Measurements from ENCODE around the gene PTPN6.

The PTPN6 gene

DNA sequence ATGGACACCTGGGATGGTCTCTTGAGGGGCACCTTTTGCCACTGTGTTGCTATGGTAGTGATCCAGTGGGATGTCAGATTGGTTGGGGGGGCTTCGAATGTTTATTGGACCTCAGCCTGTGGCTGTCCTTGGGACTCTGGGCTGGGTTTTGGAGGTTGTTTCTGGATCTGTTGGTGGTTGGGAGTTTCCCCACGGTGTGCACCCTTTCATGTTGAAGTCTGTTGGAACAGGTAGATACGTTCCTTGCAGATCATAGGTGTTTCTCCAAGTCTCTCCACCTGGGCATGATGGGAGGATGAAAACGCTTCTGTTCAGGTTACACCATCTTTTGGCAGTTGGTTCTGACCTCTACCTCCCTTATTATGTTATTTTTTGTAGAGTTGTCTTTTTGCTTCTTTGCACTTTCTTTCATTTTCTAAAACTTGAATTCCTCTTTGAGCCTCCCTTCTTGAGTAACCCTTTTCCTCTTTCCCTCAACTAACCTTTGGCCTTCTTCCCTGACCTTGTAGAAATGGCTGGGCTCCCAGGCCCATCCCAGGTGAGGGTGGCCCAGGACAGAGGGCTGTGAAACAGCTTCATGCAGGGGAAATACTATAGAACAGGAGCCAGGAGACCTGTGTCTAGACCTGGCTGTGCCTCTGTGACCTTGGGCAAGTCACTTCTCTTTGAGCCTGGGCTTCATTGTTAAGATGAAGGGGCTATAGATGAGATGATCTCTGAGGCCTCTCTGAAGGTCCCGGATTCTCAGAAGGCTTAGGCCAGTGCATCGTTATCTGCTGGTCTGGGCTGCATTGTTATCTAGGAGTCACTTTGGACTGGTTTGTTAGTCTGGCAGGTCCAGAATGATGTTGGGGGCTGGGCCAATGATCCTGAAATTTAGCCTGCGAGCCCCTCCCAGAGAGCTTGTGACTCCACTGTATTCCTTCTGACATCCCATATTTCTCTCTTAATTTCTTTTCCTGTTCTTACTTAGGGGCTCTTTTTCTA lies 21.4 kb upstream of the PTPN6 start:
- no peaks in the 10 kb centered on the region for H3K9me3 ChIP-seq
- H4K20me1 ChIP-seq, result peaks cover 53% of the 10 kb centered on the region
- peaks cover 85% of the 10 kb centered on the region for H3K4me1 ChIP-seq
- TF ChIP-seq Cebpa-rat (IDR thresholded peaks at IDR 0.05), result no peak
- peak overlapping the region; percentile 93; the same call in 1 of the 2 replicates for H3K27ac ChIP-seq
- H3K4me3 ChIP-seq, result peak overlapping the region; percentile 78
- peaks cover 28% of the 10 kb centered on the region for H3K36me3 ChIP-seq
- H3K4me2 ChIP-seq, result peak overlapping the region; percentile 98
- no peaks in the 10 kb centered on the region for H3K27me3 ChIP-seq
- peak overlapping the region; percentile 89; the same call in 1 of the 2 replicates for H3K9ac ChIP-seq

DNA sequence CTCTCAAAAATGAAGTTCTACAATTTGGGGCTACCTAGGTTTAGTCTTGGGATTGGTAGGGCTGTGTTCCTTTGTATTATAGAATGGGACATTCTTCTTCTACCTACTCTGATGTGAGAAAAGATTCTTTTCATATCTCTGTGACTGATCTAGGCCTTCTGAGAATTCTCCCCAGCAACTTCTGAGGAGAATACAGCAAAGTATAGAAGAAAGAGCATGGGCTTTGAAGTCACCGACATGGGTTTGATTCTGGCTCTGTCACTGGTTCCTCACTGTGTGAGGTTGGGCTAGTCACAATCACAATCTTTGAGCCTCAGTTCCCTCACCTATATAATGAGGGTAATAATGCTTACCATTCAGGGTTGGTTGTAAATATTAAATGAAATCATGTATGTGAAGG lies 18.4 kb upstream of the PTPN6 start:
- Histone ChIP-seq H3K4me1 (peaks cover 83% of the 10 kb centered on the region), H3K9me3 (no peaks in the 10 kb centered on the region), H4K20me1 (peaks cover 66% of the 10 kb centered on the region), H3K4me3 (no peak overlapping the region), H3K27ac (no peak overlapping the region), H3K27me3 (no peaks in the 10 kb centered on the region), H3K4me2 (peak overlapping the region; percentile 30; the same call in 1 of the 2 replicates), H3K36me3 (peaks cover 44% of the 10 kb centered on the region), H3K9ac (no peak overlapping the region)
- no peak for TF ChIP-seq Cebpa-rat (IDR thresholded peaks at IDR 0.05)

DNA sequence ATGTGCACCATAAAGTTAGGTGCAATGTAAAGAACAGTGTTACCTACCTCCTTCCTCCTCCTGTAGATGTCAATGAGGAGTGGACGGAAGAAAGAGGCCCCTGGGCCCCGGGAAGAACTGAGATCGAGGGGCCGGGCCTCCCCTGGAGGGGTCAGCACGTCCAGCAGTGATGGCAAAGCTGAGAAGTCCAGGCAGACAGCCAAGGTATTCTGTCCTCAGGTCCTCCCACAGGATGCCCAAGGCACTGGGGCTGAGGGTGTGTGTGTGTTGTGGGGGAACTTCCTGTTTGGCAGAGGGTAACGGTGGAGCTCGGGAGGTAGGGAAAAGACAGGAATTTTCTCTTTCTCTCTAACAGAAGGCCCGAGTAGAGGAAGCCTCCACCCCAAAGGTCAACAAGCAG lies 17.0 kb upstream of the PTPN6 start:
- peaks cover 88% of the 10 kb centered on the region for H3K4me1 ChIP-seq
- H4K20me1 ChIP-seq, result peaks cover 61% of the 10 kb centered on the region
- no peak overlapping the region for H3K4me3 ChIP-seq
- H3K4me2 ChIP-seq, result peak overlapping the region; percentile 32
- TF ChIP-seq Cebpa-rat (IDR thresholded peaks at IDR 0.05), result no peak
- H3K27ac ChIP-seq, result peak overlapping the region; percentile 26; the same call in 1 of the 2 replicates
- H3K36me3 ChIP-seq, result peaks cover 51% of the 10 kb centered on the region
- no peaks in the 10 kb centered on the region for H3K27me3 ChIP-seq
- H3K9me3 ChIP-seq, result no peaks in the 10 kb centered on the region
- peak overlapping the region; percentile 55; the same call in 1 of the 2 replicates for H3K9ac ChIP-seq

DNA sequence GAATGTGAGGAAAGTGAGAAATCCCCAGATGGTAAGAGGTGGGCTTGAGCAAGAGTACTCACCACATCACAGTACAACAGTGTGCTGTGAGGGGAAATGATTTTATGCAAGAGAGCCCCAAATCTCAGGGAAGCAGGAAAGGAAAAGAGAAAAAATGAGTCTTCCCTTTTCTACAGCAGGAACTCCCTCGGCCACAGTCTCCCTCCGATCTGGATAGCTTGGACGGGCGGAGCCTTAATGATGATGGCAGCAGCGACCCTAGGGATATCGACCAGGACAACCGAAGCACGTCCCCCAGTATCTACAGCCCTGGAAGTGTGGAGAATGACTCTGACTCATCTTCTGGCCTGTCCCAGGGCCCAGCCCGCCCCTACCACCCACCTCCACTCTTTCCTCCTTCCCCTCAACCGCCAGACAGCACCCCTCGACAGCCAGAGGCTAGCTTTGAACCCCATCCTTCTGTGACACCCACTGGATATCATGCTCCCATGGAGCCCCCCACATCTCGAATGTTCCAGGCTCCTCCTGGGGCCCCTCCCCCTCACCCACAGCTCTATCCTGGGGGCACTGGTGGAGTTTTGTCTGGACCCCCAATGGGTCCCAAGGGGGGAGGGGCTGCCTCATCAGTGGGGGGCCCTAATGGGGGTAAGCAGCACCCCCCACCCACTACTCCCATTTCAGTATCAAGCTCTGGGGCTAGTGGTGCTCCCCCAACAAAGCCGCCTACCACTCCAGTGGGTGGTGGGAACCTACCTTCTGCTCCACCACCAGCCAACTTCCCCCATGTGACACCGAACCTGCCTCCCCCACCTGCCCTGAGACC lies 15.6 kb upstream of the PTPN6 start:
- H3K27ac ChIP-seq, result peak overlapping the region; percentile 99
- peaks cover 60% of the 10 kb centered on the region for H3K36me3 ChIP-seq
- H3K4me2 ChIP-seq, result peak overlapping the region; percentile 99
- peak overlapping the region; percentile 99; the same call in 1 of the 2 replicates for H3K9ac ChIP-seq
- H3K4me1 ChIP-seq, result peaks cover 73% of the 10 kb centered on the region
- no peaks in the 10 kb centered on the region for H3K9me3 ChIP-seq
- H3K4me3 ChIP-seq, result no peak overlapping the region
- TF ChIP-seq Cebpa-rat (IDR thresholded peaks at IDR 0.05), result no peak
- peaks cover 48% of the 10 kb centered on the region for H4K20me1 ChIP-seq
- H3K27me3 ChIP-seq, result no peaks in the 10 kb centered on the region

DNA sequence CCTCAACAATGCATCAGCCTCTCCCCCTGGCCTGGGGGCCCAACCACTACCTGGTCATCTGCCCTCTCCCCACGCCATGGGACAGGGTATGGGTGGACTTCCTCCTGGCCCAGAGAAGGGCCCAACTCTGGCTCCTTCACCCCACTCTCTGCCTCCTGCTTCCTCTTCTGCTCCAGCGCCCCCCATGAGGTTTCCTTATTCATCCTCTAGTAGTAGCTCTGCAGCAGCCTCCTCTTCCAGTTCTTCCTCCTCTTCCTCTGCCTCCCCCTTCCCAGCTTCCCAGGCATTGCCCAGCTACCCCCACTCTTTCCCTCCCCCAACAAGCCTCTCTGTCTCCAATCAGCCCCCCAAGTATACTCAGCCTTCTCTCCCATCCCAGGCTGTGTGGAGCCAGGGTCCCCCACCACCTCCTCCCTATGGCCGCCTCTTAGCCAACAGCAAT lies 14.9 kb upstream of the PTPN6 start:
- Histone ChIP-seq H3K4me1 (peaks cover 68% of the 10 kb centered on the region), H4K20me1 (peaks cover 43% of the 10 kb centered on the region), H3K27me3 (no peaks in the 10 kb centered on the region), H3K9ac (peak overlapping the region; percentile 99), H3K9me3 (no peaks in the 10 kb centered on the region), H3K27ac (peak overlapping the region; percentile 99), H3K36me3 (peaks cover 67% of the 10 kb centered on the region), H3K4me2 (peak overlapping the region; percentile 99), H3K4me3 (peak overlapping the region; percentile 93)
- no peak for TF ChIP-seq Cebpa-rat (IDR thresholded peaks at IDR 0.05)

DNA sequence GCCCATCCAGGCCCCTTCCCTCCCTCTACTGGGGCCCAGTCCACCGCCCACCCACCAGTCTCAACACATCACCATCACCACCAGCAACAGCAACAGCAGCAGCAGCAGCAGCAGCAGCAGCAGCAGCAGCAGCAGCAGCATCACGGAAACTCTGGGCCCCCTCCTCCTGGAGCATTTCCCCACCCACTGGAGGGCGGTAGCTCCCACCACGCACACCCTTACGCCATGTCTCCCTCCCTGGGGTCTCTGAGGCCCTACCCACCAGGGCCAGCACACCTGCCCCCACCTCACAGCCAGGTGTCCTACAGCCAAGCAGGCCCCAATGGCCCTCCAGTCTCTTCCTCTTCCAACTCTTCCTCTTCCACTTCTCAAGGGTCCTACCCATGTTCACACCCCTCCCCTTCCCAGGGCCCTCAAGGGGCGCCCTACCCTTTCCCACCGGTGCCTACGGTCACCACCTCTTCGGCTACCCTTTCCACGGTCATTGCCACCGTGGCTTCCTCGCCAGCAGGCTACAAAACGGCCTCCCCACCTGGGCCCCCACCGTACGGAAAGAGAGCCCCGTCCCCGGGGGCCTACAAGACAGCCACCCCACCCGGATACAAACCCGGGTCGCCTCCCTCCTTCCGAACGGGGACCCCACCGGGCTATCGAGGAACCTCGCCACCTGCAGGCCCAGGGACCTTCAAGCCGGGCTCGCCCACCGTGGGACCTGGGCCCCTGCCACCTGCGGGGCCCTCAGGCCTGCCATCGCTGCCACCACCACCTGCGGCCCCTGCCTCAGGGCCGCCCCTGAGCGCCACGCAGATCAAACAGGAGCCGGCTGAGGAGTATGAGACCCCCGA lies 14.3 kb upstream of the PTPN6 start:
- peak overlapping the region; percentile 99 for H3K4me2 ChIP-seq
- no peaks in the 10 kb centered on the region for H3K27me3 ChIP-seq
- no peak for TF ChIP-seq Cebpa-rat (IDR thresholded peaks at IDR 0.05)
- peaks cover 73% of the 10 kb centered on the region for H3K36me3 ChIP-seq
- H3K9me3 ChIP-seq, result no peaks in the 10 kb centered on the region
- H3K4me1 ChIP-seq, result peaks cover 67% of the 10 kb centered on the region
- H3K27ac ChIP-seq, result peak overlapping the region; percentile 99
- peak overlapping the region; percentile 93 for H3K4me3 ChIP-seq
- peaks cover 37% of the 10 kb centered on the region for H4K20me1 ChIP-seq
- peak overlapping the region; percentile 99 for H3K9ac ChIP-seq

DNA sequence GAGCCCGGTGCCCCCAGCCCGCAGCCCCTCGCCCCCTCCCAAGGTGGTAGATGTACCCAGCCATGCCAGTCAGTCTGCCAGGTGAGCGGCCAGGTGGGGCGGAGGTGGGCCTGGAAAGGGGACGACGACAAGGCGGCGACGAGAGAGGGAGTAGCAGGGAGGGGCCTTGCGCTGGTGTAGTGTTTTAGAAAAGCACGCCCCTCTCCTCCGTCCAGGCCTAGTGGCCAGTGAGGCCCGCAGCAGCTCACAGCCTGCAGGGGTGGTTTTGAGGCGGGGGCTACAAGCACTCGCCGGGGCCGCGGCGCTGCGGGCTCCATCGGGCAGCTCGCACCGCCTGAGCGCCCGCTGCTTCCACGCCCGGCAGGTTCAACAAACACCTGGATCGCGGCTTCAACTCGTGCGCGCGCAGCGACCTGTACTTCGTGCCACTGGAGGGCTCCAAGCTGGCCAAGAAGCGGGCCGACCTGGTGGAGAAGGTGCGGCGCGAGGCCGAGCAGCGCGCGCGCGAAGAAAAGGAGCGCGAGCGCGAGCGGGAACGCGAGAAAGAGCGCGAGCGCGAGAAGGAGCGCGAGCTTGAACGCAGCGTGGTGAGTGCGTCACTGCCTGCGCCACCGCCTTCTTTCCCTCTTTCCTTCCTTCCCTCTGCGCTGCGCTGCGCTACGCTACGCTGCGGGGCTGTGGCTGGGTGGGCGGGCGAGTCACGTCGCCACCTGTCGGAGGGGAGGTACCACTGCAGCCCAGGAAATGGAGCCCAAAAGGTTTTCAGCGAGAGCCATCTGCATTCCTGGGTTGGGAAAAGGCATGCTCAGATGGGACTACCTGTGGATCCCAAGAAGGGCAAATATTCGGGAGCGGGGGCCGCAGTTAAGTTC lies 13.4 kb upstream of the PTPN6 start:
- Histone ChIP-seq H3K4me2 (peak overlapping the region; percentile 99), H4K20me1 (peaks cover 29% of the 10 kb centered on the region; the same call in 1 of the 2 replicates), H3K27ac (peak overlapping the region; percentile 99), H3K9ac (peak overlapping the region; percentile 99), H3K4me3 (peak overlapping the region; percentile 93), H3K36me3 (peaks cover 74% of the 10 kb centered on the region), H3K4me1 (peaks cover 67% of the 10 kb centered on the region), H3K27me3 (no peaks in the 10 kb centered on the region), H3K9me3 (no peaks in the 10 kb centered on the region)
- no peak for TF ChIP-seq Cebpa-rat (IDR thresholded peaks at IDR 0.05)

Measured in BLaER1 (cell line).